Type B pancreatic cell (in vitro differentiated cells): ENCODE results near the gene AARS1. TPM values are rescaled to one million over a fixed set of nuclear protein-coding genes. Genes with fewer than 3 reads are reported as not detected.
"Not testable (repeated sequence)": the region's sequence is repeated elsewhere in the genome, so short reads cannot be mapped to it uniquely, and the experiment has no call there.

ENCODE experiments used
- DNase-seq: peaks from one replicate; pipeline ENCODE4 v3.0.0; 2021; ENCODE audit warnings: mixed read lengths; ENCODE audit not compliant: unreplicated experiment; ENCODE audit errors: extremely low spot score
- H3K27ac Mint-ChIP-seq: 2 replicates; pipeline ENCODE4 v1.8.0; 2021; ENCODE audit warnings: mild to moderate bottlenecking, mixed read lengths
- H3K27me3 Mint-ChIP-seq: 2 replicates; pipeline ENCODE4 v1.8.0; 2021; ENCODE audit warnings: mixed read lengths
- H3K36me3 Mint-ChIP-seq: 2 replicates; pipeline ENCODE4 v1.8.0; 2021; ENCODE audit warnings: mixed read lengths
- H3K4me1 Mint-ChIP-seq: one replicate; pipeline ENCODE4 v1.8.0; 2021; ENCODE audit warnings: mixed read lengths; ENCODE audit not compliant: unreplicated experiment
- H3K4me3 Mint-ChIP-seq: 2 replicates; pipeline ENCODE4 v1.8.0; 2021; ENCODE audit warnings: mild to moderate bottlenecking, mixed read lengths
- H3K9me3 Mint-ChIP-seq: 2 replicates; pipeline ENCODE4 v1.8.0; 2021; ENCODE audit warnings: mixed read lengths
- total RNA-seq: library from RNA; stranded (reverse); gene quantifications from 2 replicates; pipeline ENCODE4 v1.2.1, GENCODE V29; 2021; ENCODE audit warnings: low replicate concordance
- TF ChIP-seq, protein P1 (sequence below): fragments of 200-600 bp; sonication (generic); conservative IDR thresholded peaks from 2 replicates; pipeline ENCODE4 v1.5.0; 2021; ENCODE audit warnings: antibody characterized with exemption, mild to moderate bottlenecking

Gene AARS1
- total RNA-seq, 1 donor from 2014 or later: 112 TPM

GRCh38 chr16:70290949-70291519 lies 1.7 kb upstream of the AARS1 start:
- Mint-ChIP-seq H3K27me3 (no peaks in the 10 kb centered on the region), H3K27ac (peak overlapping the region; percentile 21), H3K36me3 (peaks cover 4% of the 10 kb centered on the region), H3K4me1 (peaks cover 12% of the 10 kb centered on the region), H3K4me3 (no peak overlapping the region), H3K9me3 (no peaks in the 10 kb centered on the region)
- DNase-seq: no peak
- TF ChIP-seq, protein P1, sequence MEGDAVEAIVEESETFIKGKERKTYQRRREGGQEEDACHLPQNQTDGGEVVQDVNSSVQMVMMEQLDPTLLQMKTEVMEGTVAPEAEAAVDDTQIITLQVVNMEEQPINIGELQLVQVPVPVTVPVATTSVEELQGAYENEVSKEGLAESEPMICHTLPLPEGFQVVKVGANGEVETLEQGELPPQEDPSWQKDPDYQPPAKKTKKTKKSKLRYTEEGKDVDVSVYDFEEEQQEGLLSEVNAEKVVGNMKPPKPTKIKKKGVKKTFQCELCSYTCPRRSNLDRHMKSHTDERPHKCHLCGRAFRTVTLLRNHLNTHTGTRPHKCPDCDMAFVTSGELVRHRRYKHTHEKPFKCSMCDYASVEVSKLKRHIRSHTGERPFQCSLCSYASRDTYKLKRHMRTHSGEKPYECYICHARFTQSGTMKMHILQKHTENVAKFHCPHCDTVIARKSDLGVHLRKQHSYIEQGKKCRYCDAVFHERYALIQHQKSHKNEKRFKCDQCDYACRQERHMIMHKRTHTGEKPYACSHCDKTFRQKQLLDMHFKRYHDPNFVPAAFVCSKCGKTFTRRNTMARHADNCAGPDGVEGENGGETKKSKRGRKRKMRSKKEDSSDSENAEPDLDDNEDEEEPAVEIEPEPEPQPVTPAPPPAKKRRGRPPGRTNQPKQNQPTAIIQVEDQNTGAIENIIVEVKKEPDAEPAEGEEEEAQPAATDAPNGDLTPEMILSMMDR: no peak

DNA sequence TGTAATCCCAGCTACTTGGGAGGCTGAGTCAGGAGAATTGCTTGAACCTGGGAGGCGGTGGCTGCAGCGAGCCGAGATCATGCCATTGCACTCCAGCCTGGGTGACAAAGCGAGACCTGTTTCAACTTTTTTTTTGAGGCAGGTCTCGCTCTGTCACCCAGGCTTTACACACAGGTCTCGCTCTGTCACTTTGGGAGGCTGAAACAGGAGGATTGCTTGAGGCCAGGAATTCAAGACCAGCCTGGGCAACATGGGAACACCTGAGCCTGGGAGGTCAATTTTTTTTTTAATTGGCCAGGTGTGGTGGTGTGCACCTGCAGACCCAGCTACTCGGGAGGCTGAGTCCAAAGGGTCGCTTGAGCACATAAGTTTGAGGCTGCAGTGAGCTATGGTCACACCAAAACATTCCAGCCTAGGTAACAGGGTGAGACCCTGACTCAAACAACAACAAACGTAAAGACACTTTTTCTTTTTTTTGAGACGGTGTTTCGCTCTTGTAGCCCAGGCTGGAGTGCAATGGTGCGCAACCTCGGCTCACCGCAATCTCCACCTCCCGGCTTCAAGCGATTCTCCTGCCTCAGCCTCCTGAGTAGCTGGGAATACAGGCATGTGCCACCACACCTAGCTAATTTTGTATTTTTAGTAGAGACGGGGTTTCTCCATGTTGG lies 1.9 kb downstream of the AARS1 start:
- H3K36me3 Mint-ChIP-seq, H3K9me3 Mint-ChIP-seq, DNase-seq, H3K27me3 Mint-ChIP-seq: not testable (repeated sequence)
- H3K4me1 Mint-ChIP-seq: peaks cover 12% of the 10 kb centered on the region
- H3K27ac Mint-ChIP-seq: peak overlapping the region; percentile 100
- H3K4me3 Mint-ChIP-seq: peak overlapping the region; percentile 100

DNA sequence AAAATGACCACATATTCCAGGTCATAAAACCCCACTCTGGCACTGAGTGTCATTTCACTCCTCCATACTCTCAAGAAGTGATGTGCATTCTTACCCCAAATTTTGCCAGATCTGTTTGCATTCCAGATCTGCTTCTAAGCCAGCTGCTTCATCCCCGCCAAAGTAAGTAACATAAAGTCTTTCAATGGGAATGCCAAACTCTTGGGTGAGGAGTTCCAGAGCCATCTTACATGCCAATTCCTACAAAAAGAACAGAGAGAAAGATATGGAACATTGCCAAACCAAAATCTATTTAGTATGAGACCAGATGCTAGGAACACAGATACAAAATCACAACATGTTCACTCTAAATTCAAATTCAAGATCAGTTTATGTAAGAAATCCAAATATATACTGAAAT lies 12.9 kb downstream of the AARS1 start:
- Mint-ChIP-seq H3K27ac (no peak overlapping the region), H3K9me3 (no peaks in the 10 kb centered on the region), H3K4me1 (no peaks in the 10 kb centered on the region), H3K36me3 (peaks cover 31% of the 10 kb centered on the region), H3K4me3 (no peak overlapping the region), H3K27me3 (no peaks in the 10 kb centered on the region)
- TF ChIP-seq, protein P1: no peak
- DNase-seq: no peak

- TF ChIP-seq, protein P1: no peak
Measured at GRCh38 chr16:70271696-70272095, 17.6 kb downstream of the AARS1 start.

GRCh38 chr16:70270176-70270575 lies 19.1 kb downstream of the AARS1 start:
- no peak overlapping the region for H3K27ac Mint-ChIP-seq
- no peak overlapping the region for H3K4me3 Mint-ChIP-seq
- DNase-seq: no peak
- no peaks in the 10 kb centered on the region for H3K27me3 Mint-ChIP-seq
- H3K4me1 Mint-ChIP-seq: no peaks in the 10 kb centered on the region
- TF ChIP-seq, protein P1: no peak
- H3K9me3 Mint-ChIP-seq: no peaks in the 10 kb centered on the region
- H3K36me3 Mint-ChIP-seq: peaks cover 31% of the 10 kb centered on the region

More at GRCh38 chr16:70271696-70272095, 17.6 kb downstream of the AARS1 start:
- Mint-ChIP-seq H3K36me3 (peaks cover 32% of the 10 kb centered on the region), H3K9me3 (no peaks in the 10 kb centered on the region), H3K4me1 (no peaks in the 10 kb centered on the region), H3K4me3 (no peak overlapping the region), H3K27me3 (no peaks in the 10 kb centered on the region), H3K27ac (no peak overlapping the region)
- DNase-seq: no peak

GRCh38 chr16:70269471-70269870 lies 19.8 kb downstream of the AARS1 start:
- H3K27me3 Mint-ChIP-seq: no peaks in the 10 kb centered on the region
- H3K9me3 Mint-ChIP-seq: no peaks in the 10 kb centered on the region
- peaks cover 35% of the 10 kb centered on the region for H3K36me3 Mint-ChIP-seq
- H3K27ac Mint-ChIP-seq: no peak overlapping the region
- H3K4me1 Mint-ChIP-seq: no peaks in the 10 kb centered on the region
- DNase-seq: no peak
- TF ChIP-seq, protein P1: no peak
- H3K4me3 Mint-ChIP-seq: no peak overlapping the region

DNA sequence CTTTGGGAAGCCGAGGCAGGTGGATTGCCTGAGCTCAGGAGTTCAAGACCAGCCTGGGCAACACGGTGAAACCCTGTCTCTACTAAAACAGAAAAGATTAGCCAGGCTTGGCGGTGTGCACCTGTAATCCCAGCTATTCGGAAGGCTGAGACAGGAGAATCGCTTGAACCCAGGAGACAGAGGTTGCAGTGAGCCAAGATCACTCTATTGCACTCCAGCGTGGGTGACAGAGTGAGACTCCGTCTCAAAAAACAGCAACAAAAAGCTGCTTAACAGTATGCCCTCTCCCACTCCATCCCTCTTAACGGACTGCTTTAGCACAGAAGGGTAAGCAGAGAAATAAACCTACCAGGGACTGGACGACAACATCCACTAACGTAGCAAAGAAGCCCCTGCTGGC lies 21.4 kb downstream of the AARS1 start:
- H3K4me1 Mint-ChIP-seq, H3K4me3 Mint-ChIP-seq, DNase-seq, H3K9me3 Mint-ChIP-seq, H3K27ac Mint-ChIP-seq, H3K27me3 Mint-ChIP-seq: not testable (repeated sequence)
- peaks cover 31% of the 10 kb centered on the region for H3K36me3 Mint-ChIP-seq
